Mesendoderm (in vitro differentiated cells): ENCODE results near the gene IL10.

Source experiments
- DNase-seq: peaks from one replicate; pipeline ENCODE4 v3.0.0; 2013
- H2AK5ac ChIP-seq: 2 replicates; pipeline ENCODE4 v1.6.1; 2013; ENCODE audit warnings: low read length, inconsistent platforms
- H2BK120ac ChIP-seq: 2 replicates; pipeline ENCODE4 v1.6.1; 2013; ENCODE audit warnings: low read depth, mild to moderate bottlenecking, low read length, moderate library complexity, mixed read lengths
- H2BK15ac ChIP-seq: replicated peaks from 2 replicates; pipeline ENCODE4 v1.6.1; 2013; ENCODE audit warnings: low read depth, mild to moderate bottlenecking, moderate library complexity
- H2BK5ac ChIP-seq: 2 replicates; pipeline ENCODE4 v1.6.1; 2013; ENCODE audit warnings: low read length, inconsistent platforms
- H3K18ac ChIP-seq: 2 replicates; pipeline ENCODE4 v1.6.1; 2013; ENCODE audit warnings: mild to moderate bottlenecking, low read length, mixed read lengths
- H3K23ac ChIP-seq: one replicate; pipeline ENCODE4 v1.6.1; 2013; ENCODE audit warnings: low read length
- H3K27ac ChIP-seq: 2 replicates; pipeline ENCODE4 v1.5.1; 2013; ENCODE audit warnings: low read depth, mild to moderate bottlenecking, inconsistent platforms, low read length, moderate library complexity
- H3K27me3 ChIP-seq: 2 replicates; pipeline ENCODE4 v1.6.1; 2013; ENCODE audit warnings: low read length, control low read depth, mild to moderate bottlenecking, inconsistent platforms; ENCODE audit not compliant: insufficient read depth, poor library complexity
- H3K36me3 ChIP-seq: 2 replicates; pipeline ENCODE4 v1.6.1; 2013; ENCODE audit warnings: low read length, inconsistent platforms; ENCODE audit not compliant: control insufficient read depth, insufficient read depth
- H3K4ac ChIP-seq: one replicate; pipeline ENCODE4 v1.6.1; 2013; ENCODE audit warnings: low read depth, mild to moderate bottlenecking, low read length, moderate library complexity
- H3K4me1 ChIP-seq: 2 replicates; pipeline ENCODE4 v1.6.1; 2013; ENCODE audit warnings: low read depth, low read length, inconsistent platforms; ENCODE audit not compliant: control insufficient read depth
- H3K4me2 ChIP-seq: 2 replicates; pipeline ENCODE4 v1.6.1; 2013; ENCODE audit warnings: low read length
- H3K4me3 ChIP-seq: 2 replicates; pipeline ENCODE4 v1.5.1; 2013; ENCODE audit warnings: mild to moderate bottlenecking, low read length
- H3K56ac ChIP-seq: one replicate; pipeline ENCODE4 v1.6.1; 2013; ENCODE audit warnings: low read length
- H3K79me1 ChIP-seq: 2 replicates; pipeline ENCODE4 v1.6.1; 2013; ENCODE audit warnings: low read length, inconsistent platforms
- H3K79me2 ChIP-seq: 2 replicates; pipeline ENCODE4 v1.6.1; 2013; ENCODE audit warnings: mild to moderate bottlenecking, low read length; ENCODE audit not compliant: control insufficient read depth, insufficient read depth
- H3K9ac ChIP-seq: 2 replicates; pipeline ENCODE4 v1.6.1; 2013; ENCODE audit warnings: low read length, inconsistent platforms
- H4K5ac ChIP-seq: one replicate; pipeline ENCODE4 v1.6.1; 2013; ENCODE audit warnings: low read length
- H4K8ac ChIP-seq: one replicate; pipeline ENCODE4 v1.6.1; 2013; ENCODE audit warnings: low read depth, mild to moderate bottlenecking, control low read depth, low read length, moderate library complexity
- WGBS: extraction: QIAGEN DNeasy Blood & Tissue Kit; methylation state at CpG from one replicate; pipeline ENCODE4 v1.1.7; 2013; ENCODE audit warnings: low lambda C conversion rate, missing lambda C conversion rate; ENCODE audit not compliant: insufficient coverage; ENCODE audit errors: extremely low coverage; 5-methylcytosine and 5-hydroxymethylcytosine counted together

IL10 gene

DNA sequence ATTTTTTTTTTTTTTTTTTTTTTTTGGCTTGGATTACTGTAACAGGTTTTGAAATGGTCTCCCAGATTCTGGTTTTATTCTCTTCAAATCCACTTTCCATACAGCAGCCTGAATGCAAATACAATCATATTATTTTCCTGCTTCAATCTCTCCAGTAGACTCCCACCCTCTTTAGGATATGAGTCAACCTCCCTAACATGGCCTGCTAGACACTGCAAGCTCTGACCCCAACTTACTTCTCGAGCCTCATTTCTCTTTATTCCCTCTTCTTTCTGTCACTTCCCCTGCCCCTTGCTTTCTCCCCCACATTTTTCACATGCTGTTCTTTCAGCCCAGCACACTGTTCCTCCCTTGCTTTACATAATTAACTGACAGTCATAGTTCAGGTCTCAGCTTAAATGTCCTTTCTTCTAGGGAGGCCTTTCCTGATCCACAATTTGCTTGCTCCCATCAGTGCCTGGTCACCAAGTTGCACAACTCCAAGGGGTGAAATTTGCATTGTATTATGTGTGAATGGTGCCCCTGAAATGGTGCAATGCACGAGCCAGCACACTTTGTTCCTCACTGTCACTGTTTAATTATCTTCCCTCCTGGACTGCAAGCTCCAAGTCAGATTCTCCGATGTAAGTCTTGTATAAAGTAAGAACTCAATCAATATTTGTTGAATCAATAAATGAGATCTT is 23.8 kb downstream of the IL10 start:
- Histone ChIP-seq H3K79me2 (no peaks in the 10 kb centered on the region), H3K27me3 (no peaks in the 10 kb centered on the region), H3K56ac (no peak overlapping the region), H4K5ac (no peak overlapping the region), H3K9ac (no peak overlapping the region), H2AK5ac (no peak overlapping the region), H3K4ac (no peak overlapping the region), H4K8ac (no peak overlapping the region), H2BK15ac (no peak overlapping the region), H3K4me1 (peaks cover 3% of the 10 kb centered on the region), H3K36me3 (no peaks in the 10 kb centered on the region), H3K27ac (no peak overlapping the region), H2BK120ac (no peak overlapping the region), H3K79me1 (no peaks in the 10 kb centered on the region), H3K4me3 (no peak overlapping the region), H3K4me2 (no peak overlapping the region), H2BK5ac (no peak overlapping the region), H3K18ac (no peak overlapping the region), H3K23ac (no peak overlapping the region)
- no peak for DNase-seq
- no CpG with 5 or more reads among the region's 3 CpGs for WGBS

- no peak overlapping the region for H3K23ac ChIP-seq
- H3K9ac ChIP-seq, result no peak overlapping the region
- no peak overlapping the region for H3K27ac ChIP-seq
- no peak overlapping the region for H2AK5ac ChIP-seq
- no peak overlapping the region for H3K4ac ChIP-seq
- H3K27me3 ChIP-seq, result no peaks in the 10 kb centered on the region
- H3K18ac ChIP-seq, result no peak overlapping the region
- no peak overlapping the region for H2BK5ac ChIP-seq
- no peaks in the 10 kb centered on the region for H3K36me3 ChIP-seq
- H2BK15ac ChIP-seq, result no peak overlapping the region
- H3K79me1 ChIP-seq, result no peaks in the 10 kb centered on the region
- H4K8ac ChIP-seq, result no peak overlapping the region
- peaks cover 3% of the 10 kb centered on the region for H3K4me1 ChIP-seq
- H4K5ac ChIP-seq, result no peak overlapping the region
- no CpG with 5 or more reads among the region's 1 CpG for WGBS
- H3K4me2 ChIP-seq, result no peak overlapping the region
- H3K79me2 ChIP-seq, result no peaks in the 10 kb centered on the region
- H2BK120ac ChIP-seq, result no peak overlapping the region
- no peak overlapping the region for H3K4me3 ChIP-seq
- DNase-seq, result no peak
- no peak overlapping the region for H3K56ac ChIP-seq
Observed at GRCh38 chr1:206745301-206745700, 27.0 kb downstream of the IL10 start.

DNA sequence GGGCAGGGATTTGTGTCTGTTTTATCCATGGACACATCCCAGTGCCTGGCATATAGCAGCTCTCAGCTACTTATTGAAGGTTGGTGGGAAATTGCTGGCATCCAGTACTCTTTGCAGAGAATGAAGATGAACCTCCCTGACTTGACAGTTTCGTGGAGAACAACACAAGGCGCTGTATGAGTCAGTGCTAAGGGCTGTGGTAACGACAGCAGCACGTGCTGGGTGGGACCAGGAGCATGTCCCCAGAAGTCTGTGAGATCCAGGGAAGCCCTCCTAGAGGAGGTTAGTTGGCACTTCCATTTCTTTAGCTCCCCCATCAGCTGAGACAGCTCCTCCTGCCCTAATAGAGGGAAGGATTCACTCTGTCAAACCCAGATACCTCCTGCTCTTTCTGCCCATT is 27.6 kb downstream of the IL10 start:
- Histone ChIP-seq H3K4ac (no peak overlapping the region), H3K4me1 (peaks cover 3% of the 10 kb centered on the region), H2BK120ac (no peak overlapping the region), H2BK5ac (no peak overlapping the region), H3K27ac (no peak overlapping the region), H3K18ac (no peak overlapping the region), H3K4me2 (no peak overlapping the region), H2AK5ac (no peak overlapping the region), H3K27me3 (no peaks in the 10 kb centered on the region), H3K79me2 (no peaks in the 10 kb centered on the region), H3K9ac (no peak overlapping the region), H4K8ac (no peak overlapping the region), H3K23ac (no peak overlapping the region), H3K4me3 (no peak overlapping the region), H3K79me1 (no peaks in the 10 kb centered on the region), H4K5ac (no peak overlapping the region), H3K56ac (no peak overlapping the region), H3K36me3 (no peaks in the 10 kb centered on the region), H2BK15ac (no peak overlapping the region)
- DNase-seq, result no peak
- WGBS, result no CpG with 5 or more reads among the region's 4 CpGs

DNA sequence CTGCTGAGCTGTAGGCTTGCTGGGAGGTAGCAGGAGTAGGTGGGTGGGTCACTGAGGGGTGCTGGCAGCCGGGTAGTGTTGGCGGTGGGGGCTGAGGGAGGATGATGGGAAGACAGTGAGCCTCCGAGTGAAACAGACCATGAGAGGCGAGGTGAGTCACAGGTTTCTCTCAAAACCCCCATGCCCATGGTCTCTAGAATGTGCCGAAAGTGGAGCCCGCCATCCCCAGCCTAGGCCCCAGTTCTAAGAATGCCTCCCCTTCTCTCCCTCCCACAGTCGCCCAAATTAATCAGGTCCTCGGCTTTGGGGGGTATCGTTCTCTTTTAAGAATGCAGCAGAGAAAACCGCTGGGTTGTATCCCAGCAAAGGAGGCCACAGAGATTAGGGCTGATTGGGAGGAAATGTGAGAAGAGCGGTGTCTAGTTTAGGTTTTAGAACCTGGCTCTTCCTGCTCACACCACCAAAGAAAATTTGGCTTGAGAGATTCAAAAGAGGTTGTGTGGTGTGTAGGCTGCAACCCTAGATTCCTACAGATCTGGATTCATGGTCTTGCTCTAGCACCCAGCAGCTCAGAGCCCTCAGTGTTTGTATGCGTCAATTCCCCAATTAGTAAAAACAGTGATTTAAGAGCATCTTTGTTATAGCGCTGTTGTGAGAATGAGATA is 29.4 kb downstream of the IL10 start:
- no CpG with 5 or more reads among the region's 13 CpGs for WGBS

DNA sequence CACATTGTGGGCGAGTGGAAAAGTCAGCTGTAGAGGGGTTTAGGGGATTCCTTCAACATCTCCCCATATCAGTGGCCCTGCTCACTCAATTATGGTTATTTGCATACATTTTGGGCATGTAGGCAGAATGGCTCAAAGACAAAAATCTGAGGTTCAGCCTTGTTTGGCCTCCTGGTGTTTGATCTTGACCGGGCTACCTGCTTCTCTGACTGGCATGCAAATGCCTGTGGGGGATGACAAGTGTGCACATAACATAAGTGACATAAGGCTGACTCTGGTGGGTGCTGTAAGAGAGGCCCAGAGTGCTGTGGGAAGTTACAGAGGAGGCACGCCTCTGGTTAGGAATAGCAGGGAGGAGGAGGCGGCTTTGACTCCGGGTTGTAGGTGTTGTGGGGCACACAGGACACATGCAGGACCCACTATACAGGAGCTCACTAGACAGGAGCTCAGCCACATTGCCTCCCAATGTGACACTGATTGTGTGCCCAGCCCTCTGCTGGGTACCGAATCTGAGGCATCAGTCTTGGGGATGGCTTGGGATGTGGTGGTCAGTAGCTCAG is 31.1 kb downstream of the IL10 start:
- Histone ChIP-seq H3K79me1 (no peaks in the 10 kb centered on the region), H3K56ac (no peak overlapping the region), H3K79me2 (no peaks in the 10 kb centered on the region), H2BK5ac (no peak overlapping the region), H3K4me3 (no peak overlapping the region), H3K36me3 (no peaks in the 10 kb centered on the region), H3K23ac (no peak overlapping the region), H2AK5ac (no peak overlapping the region), H3K27me3 (no peaks in the 10 kb centered on the region), H3K27ac (no peak overlapping the region), H2BK15ac (no peak overlapping the region), H3K4ac (no peak overlapping the region), H3K4me1 (no peaks in the 10 kb centered on the region), H4K5ac (no peak overlapping the region), H4K8ac (no peak overlapping the region), H3K18ac (no peak overlapping the region), H3K9ac (no peak overlapping the region), H2BK120ac (no peak overlapping the region), H3K4me2 (no peak overlapping the region)
- no peak for DNase-seq
- WGBS, result no CpG with 5 or more reads among the region's 6 CpGs

More for the DNA sequence above, 29.4 kb downstream of the IL10 start:
- Histone ChIP-seq H3K23ac (no peak overlapping the region), H3K56ac (no peak overlapping the region), H3K36me3 (no peaks in the 10 kb centered on the region), H3K4me3 (no peak overlapping the region), H4K8ac (no peak overlapping the region), H3K4me2 (no peak overlapping the region), H2BK5ac (no peak overlapping the region), H3K79me1 (no peaks in the 10 kb centered on the region), H3K79me2 (no peaks in the 10 kb centered on the region), H3K9ac (no peak overlapping the region), H3K4me1 (no peaks in the 10 kb centered on the region), H2BK15ac (no peak overlapping the region), H3K4ac (no peak overlapping the region), H2AK5ac (no peak overlapping the region), H3K27ac (no peak overlapping the region), H2BK120ac (no peak overlapping the region), H3K18ac (no peak overlapping the region), H4K5ac (no peak overlapping the region), H3K27me3 (no peaks in the 10 kb centered on the region)
- DNase-seq, result no peak
